ENCODE results near the gene RBP5.

RBP5 gene

DNA sequence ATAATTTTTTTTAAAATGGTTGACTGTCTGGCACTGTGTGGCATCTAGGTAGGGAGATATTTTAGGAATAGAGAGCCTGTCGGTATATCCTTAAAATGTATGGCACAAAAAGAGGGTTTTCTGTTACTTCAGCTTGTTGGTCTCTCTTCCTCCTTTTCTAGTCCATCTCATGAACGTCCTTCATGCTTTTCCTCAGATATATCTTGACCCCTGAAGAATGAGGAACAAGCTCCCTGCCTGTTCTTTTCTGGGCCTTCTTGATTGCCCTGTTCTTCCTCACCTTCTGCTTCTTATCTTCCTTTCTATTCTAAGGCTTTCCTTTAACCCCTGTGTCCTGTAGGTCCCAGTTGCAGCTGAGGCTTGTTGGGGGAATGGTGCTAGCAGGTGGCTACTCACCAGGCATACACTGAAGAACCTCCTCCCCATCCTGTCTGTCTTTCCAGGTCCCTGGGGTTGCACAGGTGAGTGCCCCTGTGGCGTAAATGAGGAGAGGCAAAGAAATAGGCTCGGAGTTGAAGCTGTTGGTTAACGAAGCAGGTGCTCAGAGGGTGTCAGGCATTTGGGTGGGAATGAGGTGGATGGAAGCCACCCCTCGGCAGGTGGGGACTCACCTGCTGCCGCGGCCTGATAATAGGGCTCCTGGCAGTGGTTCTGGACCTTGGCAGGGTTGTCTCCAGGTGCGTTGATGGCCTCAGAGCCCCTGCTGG, 29.2 kb downstream of the RBP5 start:
- no peak for FAIRE-seq

DNA sequence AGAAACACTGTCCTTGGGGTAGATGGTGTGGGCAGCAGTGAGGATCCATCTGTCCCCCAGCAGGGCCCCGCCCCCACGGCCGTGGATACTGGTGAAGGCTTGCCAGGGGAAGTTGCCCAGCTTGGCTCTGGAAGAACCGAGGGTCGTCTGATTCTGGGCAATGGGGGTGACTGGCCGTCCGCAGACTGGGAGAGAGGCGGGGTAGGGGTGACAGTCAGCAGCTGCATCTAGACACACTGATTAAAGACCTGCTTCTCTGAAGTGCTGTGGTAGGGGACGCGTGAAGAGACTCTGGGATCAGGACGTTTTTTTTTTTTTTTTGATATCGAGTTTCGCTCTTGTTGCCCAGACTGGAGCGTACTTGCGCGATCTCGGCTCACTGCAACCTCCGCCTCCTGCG, 31.7 kb downstream of the RBP5 start:
- FAIRE-seq, result no peak

DNA sequence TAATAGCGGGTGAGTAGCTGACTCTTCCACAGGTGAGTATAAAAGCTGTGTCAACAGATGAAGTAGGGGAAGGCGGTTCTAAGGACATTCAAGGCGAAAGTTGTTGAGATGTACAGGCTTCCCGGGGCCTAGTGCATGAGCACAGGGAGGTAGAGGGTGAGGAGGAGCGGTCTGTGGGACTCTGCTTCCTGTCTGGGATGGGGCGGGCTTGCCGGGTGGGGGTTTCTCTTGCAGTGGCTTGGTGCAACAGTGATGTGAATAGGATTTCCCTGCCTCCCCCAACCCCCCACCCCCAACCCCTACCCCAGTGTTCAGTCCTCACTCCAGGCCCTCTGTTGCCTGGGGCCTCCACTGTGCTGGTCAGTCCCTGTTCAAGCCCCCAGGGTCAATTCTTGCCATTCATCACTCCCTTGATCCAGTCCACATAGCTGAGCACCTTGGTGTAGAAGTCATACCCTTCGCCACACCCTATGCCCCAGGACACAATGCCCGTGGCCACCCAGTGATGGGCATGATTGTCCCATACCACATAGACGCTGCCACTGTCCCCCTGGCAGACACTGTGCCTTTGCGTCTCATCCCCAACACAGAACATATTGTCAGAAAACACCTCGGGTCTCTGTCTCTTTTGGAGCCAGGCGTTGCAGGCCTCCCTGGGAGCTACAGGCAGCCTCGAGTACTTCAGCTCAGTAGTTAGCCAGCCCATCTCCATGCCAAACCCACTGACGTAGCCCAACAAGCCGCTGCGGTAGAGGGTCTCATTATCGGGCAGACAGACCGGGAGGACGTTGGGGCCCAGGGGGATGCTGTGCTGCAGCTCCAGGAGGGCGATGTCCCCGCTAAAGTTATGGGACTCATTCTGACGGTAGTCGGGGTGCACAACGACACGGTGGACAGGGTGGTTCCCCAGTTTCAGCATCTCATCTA, 32.4 kb downstream of the RBP5 start:
- FAIRE-seq, result no peak

DNA sequence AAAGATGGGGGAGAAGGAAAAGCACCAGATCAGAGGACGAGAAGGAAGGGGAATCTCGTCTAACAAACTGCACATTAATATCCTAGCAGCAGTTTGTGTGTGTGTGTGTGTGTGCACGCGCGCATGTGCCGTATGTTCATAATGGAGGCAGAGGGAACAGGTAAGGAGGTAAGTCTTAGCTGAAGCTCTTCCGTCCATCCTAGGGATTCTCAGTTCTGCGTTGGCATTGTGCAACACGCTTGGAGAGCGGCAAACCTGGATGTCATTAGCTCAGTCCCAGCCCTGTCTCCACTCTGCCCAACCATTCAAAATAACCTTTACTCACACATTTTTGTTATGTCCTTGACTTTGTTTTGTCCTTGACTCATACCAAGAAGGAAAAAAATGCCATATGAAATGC, 34.8 kb downstream of the RBP5 start:
- FAIRE-seq, result no peak

DNA sequence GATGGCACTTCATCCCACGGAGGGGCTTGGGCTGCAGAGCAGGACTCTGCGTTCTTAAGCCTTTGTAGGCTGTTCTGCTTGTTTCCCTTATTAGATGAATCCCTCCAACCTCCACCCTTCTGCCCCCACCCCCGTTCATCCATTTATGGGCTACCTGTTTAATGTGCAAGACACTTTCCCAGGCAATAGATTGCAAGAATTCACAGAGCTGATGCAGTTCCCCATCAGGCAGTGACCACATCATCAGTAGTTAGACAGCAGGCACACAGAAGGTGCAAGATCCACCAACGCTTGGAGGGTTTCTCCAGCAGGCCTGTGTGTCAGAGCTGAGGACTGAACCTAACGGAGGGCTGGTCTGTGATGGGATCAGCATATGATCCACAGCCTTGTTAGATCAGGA, 35.2 kb downstream of the RBP5 start:
- no peak for FAIRE-seq

DNA sequence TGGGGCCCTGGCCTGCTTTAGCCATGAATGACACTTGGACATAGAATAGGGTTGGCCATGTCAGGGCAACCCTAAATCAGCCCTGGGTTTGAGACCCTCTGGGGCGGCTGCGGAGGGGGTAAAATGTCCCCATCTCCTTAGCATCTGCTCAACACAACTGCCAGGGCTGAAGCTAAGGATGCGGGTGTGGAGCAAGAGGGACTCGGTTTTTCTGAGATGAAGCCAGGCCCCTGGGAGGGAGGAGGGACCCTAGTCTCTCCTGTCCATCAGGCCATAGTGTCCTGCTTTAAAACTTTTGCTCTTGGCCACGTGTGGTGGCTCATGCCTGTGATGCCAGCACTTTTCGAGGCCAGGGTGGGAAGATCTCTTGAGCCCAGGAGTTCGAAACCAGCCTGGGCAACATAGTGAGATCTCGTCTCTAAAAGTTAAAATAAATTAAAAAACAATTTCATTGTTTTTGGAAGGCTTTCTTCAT, 35.7 kb downstream of the RBP5 start:
- no peak for FAIRE-seq

DNA sequence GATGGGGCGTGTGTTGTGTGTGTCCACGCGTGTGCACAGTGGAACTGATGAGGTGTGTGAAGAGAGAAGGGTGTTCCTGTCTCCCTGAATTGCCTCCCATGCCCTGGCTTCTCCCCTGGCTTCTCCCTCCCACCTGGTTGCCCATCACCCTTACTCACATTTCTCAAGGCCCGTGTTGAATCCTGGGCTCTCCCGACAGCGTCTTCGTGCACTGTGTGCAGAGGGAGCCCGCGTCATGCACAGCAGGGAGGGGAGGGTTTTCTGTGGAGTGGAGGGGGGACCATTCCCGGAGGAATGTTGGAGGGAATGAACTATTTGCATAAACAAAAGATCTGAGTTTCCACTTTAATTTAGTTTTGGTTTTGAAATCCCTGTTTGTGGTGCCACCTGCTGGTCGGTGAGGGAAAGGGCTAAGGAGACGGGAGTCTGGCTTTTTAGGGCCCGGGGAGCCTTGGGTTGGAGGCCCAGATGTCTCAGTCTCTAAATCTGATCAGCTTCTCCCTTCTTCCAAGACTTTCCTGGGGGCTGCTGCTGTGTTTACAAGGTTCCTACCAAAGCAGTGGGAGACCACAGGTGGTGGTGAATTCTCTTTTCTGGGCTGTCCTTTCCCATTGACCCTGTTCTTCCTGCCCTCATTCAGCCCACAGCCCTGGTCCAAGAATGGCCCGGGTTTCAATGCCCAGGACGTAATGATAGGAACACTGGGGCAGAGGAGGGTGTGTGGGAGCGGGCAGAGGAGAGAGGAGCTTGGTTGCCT, 36.3 kb downstream of the RBP5 start, which contains the start of gene C1R:
TSS of gene C1R (minus strand) at position 217 of the 757 bp plus-strand sequence. CDS start at position 160, 57 bp downstream.
- FAIRE-seq, result peak; percentile 85

DNA sequence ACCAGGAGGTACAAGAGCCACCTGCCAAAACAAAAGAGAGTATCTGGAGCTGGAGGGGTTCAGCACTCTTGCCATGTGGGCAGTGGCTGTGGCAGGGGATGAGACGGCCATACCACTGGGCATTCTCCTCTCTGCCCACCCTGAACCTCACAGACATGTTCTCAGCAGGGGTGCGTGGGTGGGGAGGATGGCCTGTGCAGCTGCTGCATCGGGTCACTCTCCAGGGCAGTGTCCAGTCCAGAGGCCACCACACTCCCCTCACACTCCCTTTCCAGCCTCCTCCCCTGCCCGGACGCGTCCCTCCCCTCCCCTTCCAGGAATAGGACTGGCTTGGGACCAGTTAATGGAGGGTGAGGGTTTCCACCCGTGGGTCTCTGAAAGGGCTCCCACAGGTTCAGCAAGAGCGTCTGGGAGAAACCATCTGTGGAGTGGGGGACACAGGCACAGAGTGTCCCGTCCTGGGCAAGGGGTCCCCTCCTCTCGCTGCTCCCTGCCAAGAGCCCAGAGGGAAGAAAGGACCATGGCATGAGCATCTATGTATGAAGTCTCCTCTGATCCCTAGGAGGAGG, 36.9 kb downstream of the RBP5 start:
- FAIRE-seq, result no peak

DNA sequence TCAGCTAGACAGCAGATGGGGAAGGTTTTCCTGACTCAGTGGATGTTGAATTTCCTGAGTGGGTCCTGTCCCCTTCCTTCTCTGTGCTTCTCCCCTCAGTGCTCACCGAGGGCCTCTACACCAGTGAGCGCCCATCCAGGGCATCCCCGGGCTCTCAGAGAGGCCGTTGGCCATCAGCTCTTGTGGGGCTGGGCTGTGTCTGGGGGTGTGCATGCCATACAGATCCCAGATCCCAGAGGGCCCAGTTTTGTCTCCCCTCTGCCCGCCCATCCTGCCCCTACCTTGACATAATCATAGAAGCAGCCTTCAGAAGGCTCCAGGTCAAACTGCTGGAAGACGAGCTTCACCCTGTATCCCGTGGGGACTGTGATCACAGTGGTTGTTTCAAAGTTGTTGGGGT, 37.5 kb downstream of the RBP5 start:
- no peak for FAIRE-seq

DNA sequence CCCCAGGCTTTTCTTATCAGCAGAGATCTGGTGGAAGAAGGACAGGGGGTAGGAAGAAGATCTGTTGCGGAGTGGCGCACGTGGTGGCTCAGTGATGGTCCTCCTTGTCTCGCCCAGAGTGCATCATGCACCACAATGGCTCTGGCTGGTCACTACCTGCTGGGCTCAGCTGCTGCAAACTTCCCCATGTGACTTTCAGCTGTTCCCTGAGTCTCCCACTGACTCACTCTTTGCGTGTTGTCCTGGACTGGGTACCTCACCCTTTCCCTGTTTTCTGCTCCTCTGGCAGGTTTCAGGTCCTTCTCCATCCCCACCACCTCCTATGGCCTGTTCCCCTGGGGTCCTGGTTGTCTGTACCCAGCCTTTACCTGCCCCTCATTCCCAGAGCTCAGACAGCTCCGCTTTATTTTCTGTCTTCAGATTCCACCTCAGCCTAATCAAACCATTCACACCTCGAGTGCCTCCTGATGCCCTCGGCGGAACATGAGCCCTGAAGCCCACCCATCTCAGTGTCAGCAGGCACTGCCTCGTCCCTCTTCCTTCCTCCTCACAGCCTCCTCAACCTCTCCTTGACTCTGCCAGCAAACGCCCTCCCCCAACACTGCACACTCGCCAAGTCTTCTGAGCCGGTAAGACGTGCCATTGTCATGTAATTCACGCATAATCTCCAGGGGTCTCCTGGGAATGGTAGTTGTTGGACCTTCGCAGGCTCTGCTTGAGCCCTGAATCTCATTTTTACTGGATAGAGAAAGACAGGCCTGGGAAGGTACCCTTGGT, 38.3 kb downstream of the RBP5 start:
- no peak for FAIRE-seq

DNA sequence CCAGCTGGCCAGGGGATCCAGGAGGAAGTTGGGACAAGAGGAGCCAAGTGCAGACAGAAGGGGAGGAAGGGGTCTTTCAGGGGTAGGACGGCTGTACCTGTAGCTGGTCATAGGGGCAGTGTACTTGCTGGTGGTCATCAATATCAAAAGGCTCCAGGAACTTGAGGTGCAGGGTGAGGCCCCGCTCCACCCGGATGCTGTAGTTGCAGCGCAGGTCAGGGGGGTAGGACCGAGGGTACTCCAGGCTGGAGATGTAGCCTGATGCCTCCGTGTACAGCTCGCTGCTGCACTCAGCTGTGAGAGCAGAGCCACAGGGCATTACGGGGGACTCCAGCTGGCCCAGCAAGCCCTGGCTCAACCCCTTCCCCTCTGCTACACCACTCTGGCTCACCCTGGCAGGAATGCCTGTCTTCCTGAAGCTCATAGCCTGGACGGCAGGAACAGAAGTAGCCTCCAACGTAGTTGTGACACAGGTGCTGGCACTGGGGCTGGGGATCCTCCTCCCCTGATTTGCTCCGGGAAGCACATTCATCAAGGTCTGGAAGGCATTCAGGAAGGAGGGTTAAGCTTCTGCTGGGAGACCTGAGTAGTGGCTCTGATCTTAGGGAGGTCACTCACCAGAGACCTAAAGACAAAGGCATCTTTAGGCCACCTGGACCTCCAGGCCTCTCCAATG, 39.4 kb downstream of the RBP5 start:
- no peak for FAIRE-seq

DNA sequence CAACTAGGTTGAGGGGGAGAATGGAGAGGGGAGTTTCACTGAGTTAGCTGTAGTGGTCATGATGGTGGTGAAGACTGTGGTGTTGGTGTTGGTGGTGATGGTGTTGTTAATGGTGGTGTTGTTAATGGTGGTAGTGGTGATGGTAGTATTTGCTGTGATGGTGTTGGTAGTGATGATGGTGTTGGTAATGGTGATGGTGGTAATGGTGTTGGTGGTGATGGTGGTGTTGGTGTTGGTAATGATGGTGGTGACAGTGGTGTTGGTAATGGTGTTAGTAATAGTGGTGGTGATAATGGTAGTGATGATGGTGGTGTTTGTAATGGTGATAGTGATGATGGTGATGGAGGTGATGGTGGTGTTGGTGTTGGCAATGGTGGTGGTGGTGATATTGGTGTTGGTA, 45.6 kb downstream of the RBP5 start:
- no peak for FAIRE-seq

DNA sequence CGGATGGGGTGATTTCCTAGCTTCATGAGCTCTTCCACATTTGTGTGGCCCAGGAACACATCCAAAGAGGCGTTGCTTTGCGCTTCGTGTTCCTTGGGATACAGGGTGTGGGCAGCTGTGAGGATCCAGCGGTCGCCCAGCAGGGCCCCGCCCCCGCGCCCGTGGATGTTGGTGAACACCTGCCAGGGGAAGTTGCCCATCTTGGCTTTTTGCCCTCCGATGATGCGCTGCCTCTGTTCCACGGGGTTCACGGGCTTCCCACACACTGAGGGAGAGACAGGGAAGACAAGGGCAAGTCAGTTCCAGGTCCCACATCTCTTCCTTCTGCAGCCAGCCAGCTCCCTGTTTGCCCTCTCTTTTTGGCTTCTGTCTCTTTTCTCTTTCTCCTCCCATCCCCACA, 47.7 kb downstream of the RBP5 start:
- FAIRE-seq, result no peak

DNA sequence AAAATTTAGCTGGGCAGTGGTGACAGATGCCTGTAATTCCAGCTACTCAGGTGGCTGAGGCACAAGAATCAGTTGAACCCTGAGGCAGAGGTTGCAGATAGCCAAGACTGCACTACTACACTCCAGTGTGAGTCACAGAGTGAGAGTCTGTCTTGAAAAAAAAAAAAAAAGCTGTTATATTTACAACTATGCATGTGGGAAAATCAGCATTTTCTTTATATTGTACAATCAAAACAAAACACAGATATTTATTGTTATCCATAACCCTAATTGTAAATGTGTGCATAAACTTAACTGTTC, 48.9 kb downstream of the RBP5 start:
- FAIRE-seq, result no peak

DNA sequence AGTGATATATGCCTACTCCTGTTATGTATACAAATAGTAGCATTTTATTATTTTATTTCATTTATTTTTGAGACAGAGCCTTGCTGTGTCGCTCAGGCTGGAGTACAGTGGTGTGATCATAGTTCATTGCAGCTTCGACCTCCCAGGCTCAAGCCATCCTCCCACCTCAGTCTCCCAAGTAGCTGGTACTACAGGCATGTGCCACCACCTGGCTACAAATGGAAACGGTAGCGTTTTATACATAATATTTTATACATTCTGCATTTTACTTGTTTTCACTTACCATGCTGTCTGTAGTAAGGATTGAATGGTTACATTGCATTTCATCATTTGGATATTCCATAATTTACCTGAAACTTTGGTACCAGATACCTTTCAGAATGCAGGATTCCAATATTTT, 50.5 kb downstream of the RBP5 start:
- no peak for FAIRE-seq

DNA sequence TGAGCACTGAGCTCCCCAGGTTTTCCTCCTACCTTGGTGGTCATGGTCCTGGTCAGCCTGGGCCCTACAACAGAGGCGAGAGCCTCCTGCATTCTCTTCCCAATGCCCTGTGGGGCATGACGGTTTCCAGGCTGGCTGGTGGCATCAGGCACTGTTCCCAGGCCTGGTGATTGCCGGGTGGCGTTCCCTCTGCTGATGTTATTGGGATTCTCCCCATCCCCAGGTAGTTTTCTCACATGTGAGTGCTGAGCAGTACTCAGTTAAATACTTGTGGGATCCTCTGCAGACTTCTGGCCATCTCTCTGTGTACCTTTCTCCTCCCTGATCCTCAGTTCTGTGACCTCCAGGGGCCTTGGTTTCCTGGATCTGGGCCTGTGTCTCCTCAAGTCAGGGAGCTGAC, 52.2 kb downstream of the RBP5 start:
- no peak for FAIRE-seq

DNA sequence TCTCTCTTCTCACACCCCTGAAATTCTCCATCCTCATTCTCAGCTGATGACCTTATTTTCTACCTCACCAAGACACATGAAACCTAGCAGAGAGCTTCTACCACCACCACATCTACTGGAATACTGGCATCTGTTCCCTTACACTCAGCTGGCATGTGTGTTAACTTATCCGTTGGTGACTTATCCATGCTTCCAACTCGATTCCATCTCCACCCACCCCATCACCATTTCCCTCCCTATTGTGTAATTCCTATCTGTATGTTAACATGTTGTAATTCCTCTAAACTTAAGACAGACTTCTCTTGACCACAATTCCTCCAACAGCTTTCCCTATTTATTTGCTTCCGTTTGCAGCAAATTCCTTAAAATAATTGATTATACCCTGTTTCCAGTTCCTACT, 52.8 kb downstream of the RBP5 start:
- FAIRE-seq, result no peak

DNA sequence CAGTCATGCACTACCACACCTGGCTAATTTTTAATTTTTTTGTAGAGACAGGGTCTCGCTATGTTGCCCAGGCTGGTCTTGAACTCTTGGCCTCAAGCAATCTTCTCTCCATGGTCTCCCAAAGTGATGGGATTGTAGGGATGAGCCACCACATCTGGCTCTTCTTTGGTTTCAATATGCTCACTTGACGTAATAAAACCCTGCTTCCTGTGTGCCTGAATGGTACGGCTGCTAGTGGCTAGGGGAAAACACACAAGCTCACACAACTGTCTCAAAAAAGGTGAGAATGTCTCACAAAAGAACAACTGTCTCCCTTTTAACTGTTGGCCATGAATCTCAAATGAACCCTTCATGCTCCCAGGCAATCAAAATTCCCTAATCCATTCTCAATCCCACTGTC, 53.2 kb downstream of the RBP5 start:
- FAIRE-seq, result no peak

DNA sequence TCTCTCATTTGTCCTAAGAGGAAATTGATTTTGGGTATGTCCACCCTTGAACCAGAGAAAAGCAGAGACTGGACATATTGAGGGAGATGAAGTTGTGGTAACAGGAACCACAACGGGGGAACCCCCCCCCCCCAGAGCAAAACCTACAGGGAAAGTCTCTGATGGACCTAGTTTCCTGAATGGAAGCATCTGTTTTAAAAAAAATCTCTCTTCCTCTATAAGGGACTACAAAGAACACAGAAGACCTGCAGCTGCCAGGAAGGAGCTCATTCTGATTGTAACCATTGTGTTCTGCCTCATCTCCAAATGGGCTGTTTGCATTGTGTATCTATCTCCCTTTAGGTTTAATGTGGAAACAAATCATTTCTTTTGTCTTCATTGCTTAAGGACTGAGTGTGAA, 54.7 kb downstream of the RBP5 start:
- no peak for FAIRE-seq

All from G401.6 (cell line).